ENCODE measurements around the gene XRCC3.

XRCC3 gene

DNA sequence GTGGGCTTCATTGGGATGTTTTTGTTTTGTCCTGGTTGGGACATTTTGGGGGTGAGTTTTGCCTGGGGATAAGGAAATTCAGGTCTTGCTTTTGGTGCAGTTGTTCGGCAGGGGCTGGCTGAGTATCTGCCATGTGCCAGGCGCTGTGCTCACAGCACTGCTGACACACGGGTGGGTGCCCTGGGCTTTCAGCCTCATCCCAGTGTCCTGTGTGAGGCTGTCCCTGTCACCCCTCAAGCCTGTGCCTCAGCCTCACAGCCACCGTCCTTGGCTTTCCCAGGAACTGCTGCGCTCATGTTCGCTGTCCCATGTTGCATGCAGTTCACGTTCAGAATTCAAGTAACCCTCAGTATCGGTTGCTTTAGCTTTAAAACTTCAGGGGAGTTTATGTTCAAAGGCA is 24.9 kb downstream of the XRCC3 start:
- no peak for DNase-seq

- no peak for DNase-seq
Measured at GRCh38 chr14:103688906-103689902, 26.0 kb downstream of the XRCC3 start.

DNA sequence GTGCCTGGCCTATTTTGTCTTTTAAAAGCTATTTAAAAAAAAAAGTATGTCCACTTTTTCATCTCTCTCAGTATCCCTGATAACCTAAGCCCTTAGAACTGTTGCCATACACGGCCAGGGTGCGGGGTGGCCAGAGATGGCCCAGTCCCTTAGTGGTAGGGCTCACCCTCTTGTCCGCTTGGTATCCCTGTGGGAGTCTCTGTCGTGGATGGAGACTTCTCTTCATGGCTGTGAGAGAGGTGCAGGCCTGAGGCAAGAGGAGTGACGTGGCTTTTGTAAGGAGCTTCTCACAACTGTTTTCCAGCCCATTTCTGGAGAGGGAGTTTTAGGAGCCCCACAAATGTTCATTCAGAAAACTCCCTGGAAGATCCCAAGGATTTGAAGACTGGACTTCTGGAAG is 26.8 kb downstream of the XRCC3 start:
- DNase-seq: no peak

DNA sequence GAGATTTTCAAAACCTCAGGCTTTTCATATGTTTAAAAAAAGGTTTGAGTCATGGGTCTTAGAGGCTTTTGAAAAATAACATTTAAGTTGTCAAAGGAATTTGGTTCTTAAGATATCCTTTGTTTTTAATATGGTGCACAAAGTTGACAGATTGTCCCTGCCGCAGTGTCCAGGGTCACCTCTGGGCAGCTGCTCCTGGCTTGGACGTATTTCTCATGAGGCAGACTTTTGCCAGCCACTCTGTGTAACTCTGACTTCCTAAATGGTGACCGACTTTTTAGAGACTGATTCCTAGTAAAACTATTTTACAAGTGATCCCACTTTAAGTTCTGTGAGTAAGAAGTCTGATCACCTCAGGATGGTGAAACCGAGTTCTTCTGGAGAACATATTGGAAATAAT is 27.5 kb downstream of the XRCC3 start:
- DNase-seq: no peak

DNA sequence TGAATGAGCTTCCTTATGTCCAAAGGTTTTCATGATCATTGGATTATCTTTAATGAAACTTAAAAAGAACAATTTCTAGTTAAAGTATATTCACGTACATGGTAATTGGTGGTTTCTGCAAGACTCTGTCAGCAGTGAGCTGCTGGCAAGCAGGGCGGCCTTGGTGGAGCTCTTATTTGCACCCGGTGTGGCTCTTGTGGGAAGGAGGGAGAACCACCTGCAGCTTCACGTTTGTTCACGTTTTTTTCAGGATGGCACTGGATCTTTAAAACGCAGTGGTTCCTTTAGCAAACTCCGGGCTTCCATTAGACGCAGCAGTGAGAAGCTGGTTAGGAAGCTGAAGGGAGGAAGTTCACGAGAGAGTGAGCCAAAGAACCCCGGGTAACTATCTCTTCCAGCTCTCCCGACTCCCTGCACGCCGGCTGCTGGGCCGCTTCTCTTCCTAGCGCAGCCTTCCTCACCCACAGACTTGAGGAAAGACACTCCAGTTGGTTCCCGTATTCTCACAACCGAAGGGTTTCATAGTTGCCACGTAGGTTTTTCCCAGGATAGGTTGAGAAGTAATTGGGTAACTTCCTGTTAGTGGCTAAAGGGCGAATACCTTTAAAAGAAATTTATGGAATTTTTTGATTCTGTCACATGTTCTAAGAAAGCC is 28.3 kb downstream of the XRCC3 start:
- DNase-seq: no peak

DNA sequence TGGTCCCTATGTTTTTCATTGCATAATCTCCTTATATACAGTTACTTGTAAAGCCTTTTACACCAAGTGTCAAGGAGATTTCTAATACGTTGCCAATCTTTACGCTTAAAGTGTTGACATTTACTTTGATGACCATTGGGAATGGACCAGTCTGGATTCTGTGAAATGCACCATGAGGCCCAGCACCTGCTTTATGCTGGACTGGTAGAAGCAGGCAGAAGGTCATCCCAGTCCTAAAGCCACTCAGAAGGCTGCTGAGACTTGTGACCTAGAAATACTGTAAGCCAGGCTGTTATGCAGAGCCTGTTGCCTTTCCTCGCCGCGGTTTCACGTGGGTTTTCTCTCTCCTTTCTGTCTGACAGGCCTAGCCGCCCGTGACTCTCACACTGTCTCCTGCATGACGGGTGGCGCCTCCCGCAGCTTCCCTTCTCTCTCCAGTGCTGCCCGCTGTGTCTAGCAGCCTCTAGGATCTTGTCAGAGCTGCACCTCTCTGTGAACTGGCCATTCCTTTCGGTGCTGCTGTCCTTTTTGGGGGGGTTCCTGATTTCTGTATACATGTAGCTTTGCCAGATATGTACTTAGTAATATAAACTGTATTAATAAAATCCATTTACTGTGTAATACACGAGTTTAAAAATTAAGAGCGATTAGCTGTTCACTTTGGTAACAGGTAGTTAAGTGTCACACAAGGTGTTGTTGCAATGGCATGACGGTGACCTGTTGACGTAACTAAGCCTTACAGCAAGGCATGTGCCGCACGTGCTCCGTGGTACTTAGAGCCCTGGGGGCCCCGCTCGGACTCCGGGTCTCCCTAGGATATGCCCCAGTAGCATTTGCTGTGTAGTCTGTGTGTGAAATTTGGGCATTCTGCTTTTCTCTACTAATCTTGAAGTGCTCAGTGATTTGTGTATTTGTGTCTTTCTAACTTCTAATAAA is 29.7 kb downstream of the XRCC3 start:
- no peak for DNase-seq

DNA sequence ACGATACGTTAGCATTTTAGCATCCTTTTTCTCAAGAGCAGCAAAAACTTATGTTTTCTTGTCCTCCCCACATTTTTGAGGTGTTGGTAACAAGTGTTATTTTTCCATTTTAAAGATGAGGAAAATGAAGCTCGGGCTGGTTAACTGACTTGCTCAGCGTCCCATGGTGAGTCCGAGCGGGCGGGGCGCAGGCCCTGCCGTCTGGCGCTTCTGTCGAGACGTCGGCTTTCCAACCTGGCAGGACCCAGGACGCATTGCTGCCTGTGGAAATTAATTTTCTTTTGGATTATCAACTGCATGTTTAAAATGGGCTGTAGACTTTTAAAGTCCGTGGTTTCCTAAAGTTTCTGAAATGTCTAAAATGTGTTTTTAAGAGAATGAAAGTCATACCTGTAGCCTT is 30.4 kb downstream of the XRCC3 start:
- DNase-seq: no peak

DNA sequence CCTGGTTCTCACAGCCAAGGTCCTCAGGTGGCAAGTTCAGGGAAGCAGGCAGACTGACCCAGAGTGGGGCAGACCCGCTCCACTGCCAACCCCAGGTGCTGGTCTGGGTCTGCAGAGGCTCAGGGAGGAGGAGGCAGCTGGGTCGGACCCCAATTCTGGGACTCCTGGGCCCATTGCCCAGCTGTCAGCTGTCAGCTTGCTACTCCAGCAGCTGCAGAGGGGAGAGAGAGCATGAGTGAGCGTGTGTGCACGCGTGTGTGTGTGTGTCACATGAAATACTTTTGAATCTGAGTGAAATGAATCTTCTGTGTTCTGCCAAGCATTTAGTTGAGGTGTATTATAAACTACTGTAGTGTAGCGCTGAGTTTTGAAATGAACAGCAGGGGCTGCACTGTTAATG is 30.8 kb downstream of the XRCC3 start:
- DNase-seq: peak; percentile 68

DNA sequence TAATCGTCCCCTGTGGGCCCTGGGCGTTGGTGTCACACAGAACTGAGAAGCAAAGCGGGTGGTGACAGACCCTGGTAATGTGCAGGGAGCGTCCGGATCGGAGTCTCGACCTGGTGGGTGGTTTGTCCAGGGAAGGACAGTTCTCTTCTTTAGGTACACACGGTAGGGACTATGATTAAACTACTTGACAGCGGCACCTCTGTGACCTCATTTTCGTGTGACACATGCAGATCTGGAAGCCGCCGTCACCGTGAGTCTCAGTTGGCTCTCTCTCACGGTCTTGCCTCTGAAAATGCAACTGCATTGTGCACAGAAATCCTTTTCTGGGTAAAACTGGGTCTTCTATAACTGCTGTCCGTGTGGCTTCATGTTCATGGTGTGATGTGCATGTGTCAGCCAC is 32.1 kb downstream of the XRCC3 start:
- no peak for DNase-seq

GRCh38 chr14:103680491-103681231 is 34.6 kb downstream of the XRCC3 start:
- no peak for DNase-seq

DNA sequence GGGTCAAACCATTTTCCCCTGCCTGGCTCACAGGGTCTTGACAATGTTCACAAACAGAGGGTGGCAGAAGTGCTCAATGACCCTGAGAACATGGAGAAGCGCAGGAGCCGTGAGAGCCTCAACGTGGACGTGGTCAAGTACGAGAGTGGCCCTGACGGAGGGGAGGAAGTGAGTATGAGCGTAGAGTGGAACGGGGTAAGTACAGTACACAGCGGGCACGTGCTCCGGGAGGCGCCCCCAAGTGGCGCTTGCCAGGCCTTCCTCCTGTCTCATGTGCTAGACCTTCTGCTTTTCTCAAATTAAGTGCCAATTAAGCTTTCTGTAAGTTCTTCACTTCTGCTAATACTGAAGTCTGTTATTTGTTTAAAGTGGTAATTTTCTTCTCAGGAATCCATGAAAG is 35.9 kb downstream of the XRCC3 start:
- peak; percentile 47 for DNase-seq

GRCh38 chr14:103676881-103677675 is 38.2 kb downstream of the XRCC3 start:
- DNase-seq: no peak

- no peak for DNase-seq
Measured at GRCh38 chr14:103675957-103676356, 39.3 kb downstream of the XRCC3 start.

GRCh38 chr14:103671911-103672310 is 43.3 kb downstream of the XRCC3 start:
- DNase-seq: no peak

GRCh38 chr14:103669370-103669769 is 45.9 kb downstream of the XRCC3 start:
- DNase-seq: no peak

DNA sequence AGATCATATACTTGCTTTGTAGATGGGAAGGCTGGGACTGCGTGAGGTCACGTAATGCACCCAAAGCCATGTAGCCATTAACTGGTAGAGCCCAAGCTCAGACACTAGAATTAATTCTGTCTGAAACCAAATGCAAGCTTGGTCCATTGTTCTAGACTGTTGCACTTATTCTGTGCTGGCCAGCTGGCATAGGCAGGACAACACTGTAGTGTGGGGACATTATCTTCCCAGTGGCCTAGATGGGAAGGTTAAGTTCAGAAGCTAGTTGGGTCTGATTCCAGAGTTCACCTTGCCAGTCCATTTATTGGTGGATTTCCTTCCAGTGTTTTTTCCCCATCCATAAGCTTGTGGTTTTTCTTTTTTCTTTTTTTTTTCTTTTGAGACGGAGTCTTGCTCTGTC is 47.1 kb downstream of the XRCC3 start:
- no peak for DNase-seq

DNA sequence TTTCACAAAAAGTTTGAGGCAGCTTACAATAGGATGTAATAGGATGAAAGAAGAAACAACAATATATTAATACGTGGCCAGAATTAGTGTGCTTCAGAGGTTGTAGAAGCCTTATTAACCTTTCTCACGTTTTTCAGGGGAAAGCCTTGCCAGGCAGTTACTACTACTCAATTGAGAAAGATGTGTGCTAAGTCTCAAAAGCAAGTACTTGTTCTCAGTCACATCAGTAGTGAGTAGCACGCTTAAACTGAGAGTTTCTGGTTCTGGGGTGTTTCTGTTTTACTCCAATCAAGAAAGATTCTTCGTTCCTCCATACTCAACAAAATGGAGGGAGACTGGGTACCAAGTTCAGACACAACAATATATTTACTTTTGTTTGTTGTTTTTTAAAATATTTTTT is 47.6 kb downstream of the XRCC3 start:
- no peak for DNase-seq

- no peak for DNase-seq
Measured at GRCh38 chr14:103663506-103663905, 51.7 kb downstream of the XRCC3 start.

- no peak for DNase-seq
Measured at GRCh38 chr14:103662591-103662990, 52.7 kb downstream of the XRCC3 start.

DNA sequence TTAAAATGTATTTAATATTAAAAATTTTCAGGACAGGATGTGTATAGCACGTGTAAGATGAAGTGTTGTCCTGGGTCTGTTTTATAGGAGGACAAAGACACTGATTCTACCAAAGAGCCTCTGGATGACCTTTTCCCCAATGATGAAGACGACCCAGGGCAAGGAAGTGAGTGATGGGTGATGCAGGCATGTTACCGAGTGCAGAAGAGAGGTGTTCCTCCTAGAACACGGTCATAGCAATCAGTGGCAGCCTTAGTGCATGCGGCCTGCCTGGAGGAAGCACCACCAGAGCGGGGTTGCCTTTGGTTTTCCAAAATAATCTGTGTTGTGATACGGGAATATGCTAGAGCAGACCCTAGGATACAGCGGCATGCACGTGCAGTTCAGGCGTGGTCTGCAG is 53.2 kb downstream of the XRCC3 start:
- no peak for DNase-seq

GRCh38 chr14:103659631-103660030 is 55.6 kb downstream of the XRCC3 start:
- no peak for DNase-seq

DNA sequence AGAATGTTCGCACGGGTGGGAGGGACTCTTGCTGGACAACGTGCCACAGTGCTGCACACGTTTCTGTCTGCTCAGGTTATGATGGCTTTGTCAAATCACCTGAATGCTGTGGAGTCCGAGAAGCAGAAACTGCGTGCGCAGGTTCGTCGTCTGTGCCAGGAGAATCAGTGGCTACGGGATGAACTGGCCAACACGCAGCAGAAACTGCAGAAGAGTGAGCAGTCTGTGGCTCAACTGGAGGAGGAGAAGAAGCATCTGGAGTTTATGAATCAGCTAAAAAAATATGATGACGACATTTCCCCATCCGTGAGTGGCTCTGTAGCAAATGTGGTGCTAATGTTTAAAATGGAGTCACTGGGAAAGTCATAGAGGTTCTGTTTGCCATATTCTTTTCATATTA is 57.8 kb downstream of the XRCC3 start:
- DNase-seq: no peak
